Measurements from ENCODE around the gene PEAR1.

DNA sequence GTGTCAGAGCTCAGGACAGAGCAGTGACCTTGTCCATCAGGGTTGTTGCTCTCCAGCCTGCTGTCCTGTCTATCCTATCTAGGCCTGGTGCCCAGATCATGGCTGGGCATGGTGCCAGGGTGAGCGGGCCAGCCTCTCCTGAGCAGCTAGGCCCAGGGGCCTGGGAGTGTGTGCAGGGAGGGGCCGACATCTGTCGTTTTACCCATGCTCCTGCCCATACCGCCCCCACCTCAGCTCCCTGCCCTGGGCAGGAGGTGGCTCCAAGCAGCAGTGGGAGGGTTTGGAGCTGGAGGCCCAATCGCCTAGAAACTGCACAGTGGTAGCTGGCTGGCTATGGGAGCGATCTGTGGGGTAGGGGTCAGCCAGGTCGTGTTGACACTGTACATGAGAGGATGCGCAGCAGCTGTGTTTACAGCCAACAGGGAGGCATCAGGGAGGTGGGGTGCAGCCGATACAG is 41.1 kb upstream of the PEAR1 start:
- TF ChIP-seq POLR2A (IDR thresholded peaks at IDR 0.05) = no peak
- TF ChIP-seq, protein P1, sequence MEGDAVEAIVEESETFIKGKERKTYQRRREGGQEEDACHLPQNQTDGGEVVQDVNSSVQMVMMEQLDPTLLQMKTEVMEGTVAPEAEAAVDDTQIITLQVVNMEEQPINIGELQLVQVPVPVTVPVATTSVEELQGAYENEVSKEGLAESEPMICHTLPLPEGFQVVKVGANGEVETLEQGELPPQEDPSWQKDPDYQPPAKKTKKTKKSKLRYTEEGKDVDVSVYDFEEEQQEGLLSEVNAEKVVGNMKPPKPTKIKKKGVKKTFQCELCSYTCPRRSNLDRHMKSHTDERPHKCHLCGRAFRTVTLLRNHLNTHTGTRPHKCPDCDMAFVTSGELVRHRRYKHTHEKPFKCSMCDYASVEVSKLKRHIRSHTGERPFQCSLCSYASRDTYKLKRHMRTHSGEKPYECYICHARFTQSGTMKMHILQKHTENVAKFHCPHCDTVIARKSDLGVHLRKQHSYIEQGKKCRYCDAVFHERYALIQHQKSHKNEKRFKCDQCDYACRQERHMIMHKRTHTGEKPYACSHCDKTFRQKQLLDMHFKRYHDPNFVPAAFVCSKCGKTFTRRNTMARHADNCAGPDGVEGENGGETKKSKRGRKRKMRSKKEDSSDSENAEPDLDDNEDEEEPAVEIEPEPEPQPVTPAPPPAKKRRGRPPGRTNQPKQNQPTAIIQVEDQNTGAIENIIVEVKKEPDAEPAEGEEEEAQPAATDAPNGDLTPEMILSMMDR (IDR thresholded peaks at IDR 0.05 in 4 of 5, conservative IDR thresholded peaks at IDR 0.05 in 1 of 5) = no peak
